C4-2B (cell line): ENCODE data around the gene DFFA.

ENCODE experiments used
- CTCF ChIP-seq: fragments of 450-650 bp; conservative IDR thresholded peaks from 2 replicates; pipeline ENCODE4 v1.5.1; 2017; ENCODE audit warnings: mild to moderate bottlenecking
- ZFX ChIP-seq: fragments of 450-650 bp; IDR thresholded peaks from 2 replicates; pipeline ENCODE4 v1.6.1; 2017

GRCh38 chr1:10515976-10516750 is 43.8 kb upstream of the DFFA start:
- TF ChIP-seq CTCF (no peak), ZFX (no peak)
